Measurements from ENCODE around the gene LGALS8. TPM values are rescaled to one million over a fixed set of nuclear protein-coding genes. Genes with fewer than 3 reads are reported as not detected.

Gene LGALS8
- total and polyA plus RNA-seq, 2 of the 4 experiments (the other 2 are of a cell fraction), result 41.3 to 57.7 TPM

DNA sequence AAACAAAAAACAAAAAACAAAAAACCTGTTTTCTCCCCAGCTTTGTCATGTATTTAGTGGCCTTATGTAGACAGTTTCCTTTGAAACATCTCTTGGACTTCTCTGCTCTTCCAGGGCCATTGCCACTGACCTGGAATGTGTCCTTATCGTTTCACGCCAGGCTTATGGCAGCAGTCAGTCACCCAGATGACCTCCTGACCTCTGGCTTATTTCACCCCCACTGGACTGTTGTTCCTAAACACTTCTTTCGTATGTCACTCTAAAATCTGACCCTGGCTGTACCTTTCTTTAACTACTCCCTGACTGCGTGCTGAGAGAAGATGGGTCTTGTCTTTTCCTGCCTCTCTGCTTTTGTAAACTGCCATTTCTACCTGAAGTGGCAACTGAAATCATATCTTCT is 9.1 kb downstream of the LGALS8 start:
- no peak overlapping the region for H3K56ac ChIP-seq (ENCODE audit: extremely low read depth, insufficient read depth, low read length)
- ChIA-PET CTCF (no interaction called here), POLR2A (ENCODE audit: unreplicated experiment) (no interaction called here)
- H2BK20ac ChIP-seq (ENCODE audit: low read depth, low read length), result no peak overlapping the region
- WGBS, 2 experiments (ENCODE audit: extremely low coverage in 2 of 2, insufficient read length in 1 of 2), result 93% methylated on average over 3 of the region's 4 CpGs; no CpG with 5 or more reads in 1 of the 2 experiments
- H3K23ac ChIP-seq (ENCODE audit: low read depth, low read length), result no peak overlapping the region
- BruUV-seq (replicated peaks), result no TSS peak
- no peak overlapping the region for H4K91ac ChIP-seq (ENCODE audit: insufficient read depth, low read depth, low read length)
- H2AFZ ChIP-seq (replicated peaks; ENCODE audit: low read length, poor library complexity), result no peak overlapping the region
- H2AK5ac ChIP-seq (ENCODE audit: low read depth, low read length), result no peak overlapping the region
- in situ Hi-C loops (cut with MboI; ENCODE audit: low sequenced_read_pairs) (no loop called here), dilution Hi-C loops (cut with HindIII; ENCODE audit: low sequenced_read_pairs, unreplicated experiment) (no loop called here), intact Hi-C loops (cut with micrococcal nuclease) (no loop called here)
- peaks cover 3% of the 10 kb centered on the region; the same call in 1 of the 2 replicates for H3K9me1 ChIP-seq (ENCODE audit: insufficient read depth, low read length)
- peaks cover 14 to 23% of the 10 kb centered on the region in 2 experiments for H3K79me1 ChIP-seq (ENCODE audit: low read depth in 1 of 2, low read length in 2 of 2)
- TF ChIP-seq MAZ (IDR thresholded peaks at IDR 0.05; ENCODE audit: borderline replicate concordance, low read depth, low read length) (no peak), ELK1 (IDR thresholded peaks at IDR 0.05; ENCODE audit: borderline replicate concordance, low read depth, low read length) (no peak), NFE2L2 (IDR thresholded peaks at IDR 0.05; ENCODE audit: low read depth, low read length) (no peak), MAFK (IDR thresholded peaks at IDR 0.05; ENCODE audit: low read depth, low read length) (no peak), RCOR1 (IDR thresholded peaks at IDR 0.05; ENCODE audit: insufficient replicate concordance, low read length) (no peak), RAD21 (IDR thresholded peaks at IDR 0.05; ENCODE audit: low read length) (no peak), RFX5 (IDR thresholded peaks at IDR 0.05; ENCODE audit: low read depth, low read length) (no peak), BHLHE40 (IDR thresholded peaks at IDR 0.05; ENCODE audit: low read depth, low read length) (no peak), CHD1 (IDR thresholded peaks at IDR 0.05; ENCODE audit: low read depth, low read length) (no peak), MXI1 (IDR thresholded peaks at IDR 0.05; ENCODE audit: borderline replicate concordance, low read depth, low read length) (no peak), SMC3 (IDR thresholded peaks at IDR 0.05; ENCODE audit: low read depth, low read length) (no peak), FOS (IDR thresholded peaks at IDR 0.05; ENCODE audit: low read depth, low read length) (no peak), POLR2A (IDR thresholded peaks at IDR 0.05; ENCODE audit: low read depth, low read length) (no peak), CEBPB (IDR thresholded peaks at IDR 0.05; ENCODE audit: low read depth, low read length) (no peak)
- TF ChIP-seq, protein P1, sequence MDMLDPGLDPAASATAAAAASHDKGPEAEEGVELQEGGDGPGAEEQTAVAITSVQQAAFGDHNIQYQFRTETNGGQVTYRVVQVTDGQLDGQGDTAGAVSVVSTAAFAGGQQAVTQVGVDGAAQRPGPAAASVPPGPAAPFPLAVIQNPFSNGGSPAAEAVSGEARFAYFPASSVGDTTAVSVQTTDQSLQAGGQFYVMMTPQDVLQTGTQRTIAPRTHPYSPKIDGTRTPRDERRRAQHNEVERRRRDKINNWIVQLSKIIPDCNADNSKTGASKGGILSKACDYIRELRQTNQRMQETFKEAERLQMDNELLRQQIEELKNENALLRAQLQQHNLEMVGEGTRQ (IDR thresholded peaks at IDR 0.05; ENCODE audit: low read depth, low read length), result no peak
- TF ChIP-seq, protein P2, sequence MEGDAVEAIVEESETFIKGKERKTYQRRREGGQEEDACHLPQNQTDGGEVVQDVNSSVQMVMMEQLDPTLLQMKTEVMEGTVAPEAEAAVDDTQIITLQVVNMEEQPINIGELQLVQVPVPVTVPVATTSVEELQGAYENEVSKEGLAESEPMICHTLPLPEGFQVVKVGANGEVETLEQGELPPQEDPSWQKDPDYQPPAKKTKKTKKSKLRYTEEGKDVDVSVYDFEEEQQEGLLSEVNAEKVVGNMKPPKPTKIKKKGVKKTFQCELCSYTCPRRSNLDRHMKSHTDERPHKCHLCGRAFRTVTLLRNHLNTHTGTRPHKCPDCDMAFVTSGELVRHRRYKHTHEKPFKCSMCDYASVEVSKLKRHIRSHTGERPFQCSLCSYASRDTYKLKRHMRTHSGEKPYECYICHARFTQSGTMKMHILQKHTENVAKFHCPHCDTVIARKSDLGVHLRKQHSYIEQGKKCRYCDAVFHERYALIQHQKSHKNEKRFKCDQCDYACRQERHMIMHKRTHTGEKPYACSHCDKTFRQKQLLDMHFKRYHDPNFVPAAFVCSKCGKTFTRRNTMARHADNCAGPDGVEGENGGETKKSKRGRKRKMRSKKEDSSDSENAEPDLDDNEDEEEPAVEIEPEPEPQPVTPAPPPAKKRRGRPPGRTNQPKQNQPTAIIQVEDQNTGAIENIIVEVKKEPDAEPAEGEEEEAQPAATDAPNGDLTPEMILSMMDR (conservative IDR thresholded peaks at IDR 0.05; ENCODE audit: low read depth, low read length), result no peak
- no peaks in the 10 kb centered on the region for H4K20me1 ChIP-seq (ENCODE audit: insufficient read depth, low read length)
- no peak overlapping the region for H2BK120ac ChIP-seq (ENCODE audit: low read depth, low read length)
- H2AK9ac ChIP-seq (replicated peaks; ENCODE audit: low read depth, low read length, poor library complexity), result no peak overlapping the region
- no peak overlapping the region for H2BK15ac ChIP-seq (ENCODE audit: low read depth, low read length)
- no peak overlapping the region for H3K27ac ChIP-seq (ENCODE audit: insufficient read depth, low read length)
- no peak overlapping the region for H3K4me3 ChIP-seq (ENCODE audit: insufficient read depth, low read depth, low read length)
- H3K36me3 ChIP-seq (ENCODE audit: control insufficient read depth, insufficient read depth, low read length), result peaks cover 4% of the 10 kb centered on the region
- no peak overlapping the region for H3K9ac ChIP-seq (ENCODE audit: low read depth, low read length)
- H4K5ac ChIP-seq (ENCODE audit: low read depth, low read length), result no peak overlapping the region
- no peaks in the 10 kb centered on the region for H3K27me3 ChIP-seq (ENCODE audit: control insufficient read depth, insufficient read depth, low read length)
- peaks cover 7% of the 10 kb centered on the region for H3K4me1 ChIP-seq (ENCODE audit: control insufficient read depth, insufficient read depth, low read length)
- no peak overlapping the region for H4K8ac ChIP-seq (ENCODE audit: low read depth in 2 of 2, low read length in 2 of 2)
- no peaks in the 10 kb centered on the region for H3K9me3 ChIP-seq (ENCODE audit: control insufficient read depth, insufficient read depth, low read length)
- DNase-seq (no peak), ATAC-seq (ENCODE audit: low read depth) (no peak)
- H3K4ac ChIP-seq (ENCODE audit: low read depth, low read length), result no peak overlapping the region
- no peak overlapping the region for H2BK5ac ChIP-seq (ENCODE audit: low read depth, low read length, poor library complexity, severe bottlenecking)
- H3K4me2 ChIP-seq (ENCODE audit: low read depth, low read length), result no peak overlapping the region
- no peak overlapping the region for H3K14ac ChIP-seq (replicated peaks; ENCODE audit: low read depth, low read length)
- H3K18ac ChIP-seq (ENCODE audit: low read depth, low read length), result no peak overlapping the region

All from IMR-90 (cell line).